Measurements from ENCODE around the gene FAH.

Gene FAH

DNA sequence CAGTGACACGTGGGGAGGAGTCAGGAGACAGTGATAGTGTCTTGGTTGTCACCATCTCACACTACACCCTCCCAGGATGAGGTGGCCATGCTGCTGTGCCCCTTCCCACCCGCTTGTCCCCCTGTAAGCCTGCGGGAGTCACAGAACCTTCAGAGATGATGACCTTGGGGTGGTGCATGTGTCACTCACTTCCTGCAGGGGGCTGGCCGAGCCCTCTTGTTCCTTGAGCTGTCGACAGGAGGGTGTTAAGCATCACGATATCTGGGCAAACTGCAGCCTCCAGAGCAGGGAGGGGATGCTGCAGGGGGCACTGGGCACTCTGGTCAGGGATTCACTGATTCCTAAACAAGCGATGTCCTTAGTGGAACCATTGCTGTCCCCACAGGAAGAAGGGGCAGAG lies 27.7 kb downstream of the FAH start:
- H3K27ac ChIP-seq = no peak overlapping the region
- TF ChIP-seq, protein P1, sequence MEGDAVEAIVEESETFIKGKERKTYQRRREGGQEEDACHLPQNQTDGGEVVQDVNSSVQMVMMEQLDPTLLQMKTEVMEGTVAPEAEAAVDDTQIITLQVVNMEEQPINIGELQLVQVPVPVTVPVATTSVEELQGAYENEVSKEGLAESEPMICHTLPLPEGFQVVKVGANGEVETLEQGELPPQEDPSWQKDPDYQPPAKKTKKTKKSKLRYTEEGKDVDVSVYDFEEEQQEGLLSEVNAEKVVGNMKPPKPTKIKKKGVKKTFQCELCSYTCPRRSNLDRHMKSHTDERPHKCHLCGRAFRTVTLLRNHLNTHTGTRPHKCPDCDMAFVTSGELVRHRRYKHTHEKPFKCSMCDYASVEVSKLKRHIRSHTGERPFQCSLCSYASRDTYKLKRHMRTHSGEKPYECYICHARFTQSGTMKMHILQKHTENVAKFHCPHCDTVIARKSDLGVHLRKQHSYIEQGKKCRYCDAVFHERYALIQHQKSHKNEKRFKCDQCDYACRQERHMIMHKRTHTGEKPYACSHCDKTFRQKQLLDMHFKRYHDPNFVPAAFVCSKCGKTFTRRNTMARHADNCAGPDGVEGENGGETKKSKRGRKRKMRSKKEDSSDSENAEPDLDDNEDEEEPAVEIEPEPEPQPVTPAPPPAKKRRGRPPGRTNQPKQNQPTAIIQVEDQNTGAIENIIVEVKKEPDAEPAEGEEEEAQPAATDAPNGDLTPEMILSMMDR (conservative IDR thresholded peaks at IDR 0.05) = no peak

DNA sequence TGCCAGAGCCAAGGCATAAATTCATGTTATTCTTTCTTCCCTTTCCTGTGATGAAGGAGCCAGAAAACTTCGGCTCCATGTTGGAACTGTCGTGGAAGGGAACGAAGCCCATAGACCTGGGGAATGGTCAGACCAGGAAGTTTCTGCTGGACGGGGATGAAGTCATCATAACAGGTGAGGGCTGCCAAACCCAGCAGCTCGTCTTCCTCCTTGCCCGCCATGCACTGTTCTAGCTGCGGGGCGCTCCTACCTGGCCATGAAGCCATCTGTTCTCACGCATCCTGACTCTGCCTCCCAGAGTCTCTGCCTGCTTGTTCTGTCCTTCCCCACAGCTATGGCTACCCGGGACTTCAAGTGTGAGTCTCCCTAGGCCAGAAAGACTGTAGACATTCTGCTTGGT lies 28.2 kb downstream of the FAH start:
- no peak overlapping the region for H3K27ac ChIP-seq
- TF ChIP-seq, protein P1 (conservative IDR thresholded peaks at IDR 0.05) = no peak

DNA sequence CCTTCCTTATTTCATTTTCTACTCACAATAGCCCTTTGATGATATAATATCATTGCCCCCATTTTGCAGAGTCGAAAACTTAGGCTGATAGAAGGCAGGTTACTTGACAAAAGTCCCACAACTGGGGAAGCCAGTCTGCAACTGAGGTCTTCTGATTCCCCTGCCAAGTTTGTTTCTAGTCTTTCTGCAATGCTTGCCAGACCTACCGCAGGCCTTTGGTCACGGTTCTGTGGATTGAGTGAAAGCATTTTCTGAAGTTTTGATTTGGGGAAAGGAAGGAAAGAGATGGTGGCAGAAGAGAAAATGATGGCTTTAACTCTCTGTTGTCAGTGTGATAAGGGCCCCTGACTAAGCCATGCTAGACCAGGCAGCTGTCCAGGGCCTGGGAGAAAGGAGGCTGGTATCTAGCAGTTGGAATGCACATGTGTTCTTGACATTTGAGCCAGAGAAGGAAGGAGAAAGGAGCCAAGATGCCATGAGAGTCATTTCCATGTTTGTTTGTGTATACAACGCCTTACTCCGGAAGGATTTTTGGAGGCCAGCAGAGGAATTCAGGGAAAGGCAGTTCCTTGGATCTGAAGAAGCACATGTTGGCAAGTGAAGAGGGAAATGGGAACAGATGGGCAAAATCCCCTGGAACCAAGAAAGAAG lies 29.9 kb downstream of the FAH start:
- TF ChIP-seq, protein P1 (conservative IDR thresholded peaks at IDR 0.05) = no peak

DNA sequence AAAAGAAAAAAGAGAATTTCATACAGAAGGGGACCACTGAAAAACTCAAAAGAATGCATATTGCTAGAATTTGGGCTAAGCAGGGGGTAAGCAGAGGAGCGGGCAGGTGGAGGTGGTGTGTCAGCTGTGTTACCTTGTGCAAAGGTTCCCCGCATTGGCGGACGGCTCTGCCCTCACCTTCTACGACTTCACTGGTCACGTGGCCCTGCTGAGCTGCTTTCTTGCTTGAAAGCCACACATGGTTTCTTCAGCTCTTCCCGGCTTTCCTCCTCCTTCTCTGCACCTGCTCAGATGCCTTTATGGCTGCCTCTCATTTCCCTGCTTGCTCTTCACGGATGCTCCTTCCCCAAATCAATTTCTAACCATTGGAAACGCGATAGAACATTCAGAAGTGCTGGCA lies 30.5 kb downstream of the FAH start:
- TF ChIP-seq, protein P1 (conservative IDR thresholded peaks at IDR 0.05) = no peak
- no peak overlapping the region for H3K27ac ChIP-seq

More for the DNA sequence above, 29.9 kb downstream of the FAH start:
- H3K27ac ChIP-seq = no peak overlapping the region

DNA sequence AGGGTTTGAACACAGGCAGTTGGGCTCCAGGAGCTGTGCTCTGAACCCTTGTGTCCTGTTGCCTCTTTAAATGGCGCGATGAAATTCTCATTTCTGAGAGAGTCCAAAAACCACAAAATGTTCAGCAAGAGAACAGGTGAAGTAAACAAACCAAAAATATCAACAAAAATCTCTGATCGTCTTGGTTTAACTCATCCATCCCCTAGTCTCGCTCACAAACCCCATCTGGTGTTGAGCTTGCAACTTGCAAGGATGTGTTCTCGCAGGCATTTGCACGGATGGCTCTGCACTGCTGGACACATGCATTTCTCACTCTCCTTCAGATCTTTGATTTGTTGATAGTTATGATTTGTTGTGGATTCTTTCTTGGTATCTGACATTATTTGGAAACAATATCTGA lies 31.1 kb downstream of the FAH start:
- H3K27ac ChIP-seq = no peak overlapping the region
- TF ChIP-seq, protein P1 (conservative IDR thresholded peaks at IDR 0.05) = peak; percentile 49

DNA sequence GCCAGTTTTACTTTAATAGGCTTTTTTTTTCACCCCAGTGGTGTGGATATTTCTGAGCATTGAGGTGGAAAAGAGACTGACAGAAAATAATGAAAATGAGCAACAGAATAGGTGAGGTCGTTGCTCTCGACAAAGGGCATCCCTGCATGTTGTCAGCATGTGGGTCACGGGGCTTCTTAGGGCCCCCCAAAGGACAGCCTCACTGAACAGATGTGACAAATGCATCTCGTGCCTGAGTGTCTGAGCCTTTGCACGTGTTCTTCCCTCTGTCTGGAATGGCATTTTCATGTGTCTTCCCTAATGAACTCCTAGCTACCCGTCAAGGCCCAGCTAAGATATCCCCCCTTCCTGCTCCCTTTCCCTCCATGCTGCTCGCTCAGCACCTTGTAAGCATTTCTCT lies 31.8 kb downstream of the FAH start:
- no peak overlapping the region for H3K27ac ChIP-seq
- TF ChIP-seq, protein P1 (conservative IDR thresholded peaks at IDR 0.05) = no peak

DNA sequence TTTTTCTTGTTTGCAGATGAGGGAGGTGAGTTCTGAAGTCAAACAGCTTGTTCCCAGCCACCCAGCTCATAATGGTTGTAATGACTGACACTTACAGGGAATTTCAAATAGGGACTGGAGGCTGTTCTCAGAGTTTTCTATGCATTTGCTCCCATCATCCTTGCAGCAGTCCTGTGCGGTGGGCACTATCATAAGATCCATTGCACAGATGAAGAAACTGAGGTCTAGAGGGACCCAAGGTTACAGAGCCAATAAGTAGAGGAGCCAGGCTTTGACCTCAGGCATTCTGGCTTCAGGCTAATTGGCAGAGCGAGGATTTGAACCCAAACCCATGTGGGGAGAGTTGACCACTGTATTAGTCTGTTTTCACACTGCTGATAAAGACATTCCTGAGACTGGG lies 32.4 kb downstream of the FAH start:
- TF ChIP-seq, protein P1 (conservative IDR thresholded peaks at IDR 0.05) = no peak
- no peak overlapping the region for H3K27ac ChIP-seq

Data from VCaP (cell line).